Esophagus muscularis mucosa (tissue), 4 donors: ENCODE measurements around the gene VAMP2. TPM values are rescaled to one million over a fixed set of nuclear protein-coding genes. Genes with fewer than 3 reads are reported as not detected.
A peak's percentile ranks its signal among the peaks of the same experiment; 100 is the strongest.

Experiments
- DNase-seq: peaks from one replicate; pipeline ENCODE4 v3.0.0-alpha.2; 2017; ENCODE audit errors: extremely low spot score
- H3K27ac ChIP-seq, 4 donors: fragments of 200-600 bp; sonication (generic); replicated peaks in 1 of 4; 1 replicate in 3 of 4; 2 replicates in 1 of 4; pipeline ENCODE4 v1.5.1; 2016 to 2019; ENCODE audit warnings: mild to moderate bottlenecking in 1 of 4
- H3K27me3 ChIP-seq, 4 donors: fragments of 200-600 bp; sonication (generic); one replicate each; pipeline versions ENCODE4 v1.5.1 to v1.6.0; 2016 to 2019
- H3K36me3 ChIP-seq, 4 donors: fragments of 200-600 bp; sonication (generic); one replicate each; pipeline ENCODE4 v1.5.1; 2016 to 2019
- H3K4me1 ChIP-seq, 4 donors: fragments of 200-600 bp; sonication (generic); one replicate each; pipeline ENCODE4 v1.5.1; 2016 to 2019
- H3K4me3 ChIP-seq, 4 donors: fragments of 200-600 bp; sonication (generic); 1 replicate in 2 of 4; 2 replicates in 2 of 4; pipeline ENCODE4 v1.5.1; 2016 to 2019; ENCODE audit warnings: mild to moderate bottlenecking in 4 of 4, moderate library complexity in 1 of 4
- H3K9me3 ChIP-seq, 4 donors: fragments of 200-600 bp; sonication (generic); 1 replicate in 3 of 4; 2 replicates in 1 of 4; pipeline ENCODE4 v1.5.1; 2016 to 2019
- CTCF ChIP-seq, 3 experiments: fragments of 200-600 bp in 2 of 3; fragments of 450-650 bp in 1 of 3; sonication (generic) in 2 of 3; IDR thresholded peaks; one replicate each; pipeline ENCODE4 v1.5.1; 2017 to 2019; ENCODE audit warnings: antibody characterized with exemption in 3 of 3, mild to moderate bottlenecking in 2 of 3, moderate library complexity in 1 of 3
- EP300 ChIP-seq: sonication (generic); formaldehyde crosslinking; IDR thresholded peaks from one replicate; pipeline ENCODE4 v1.6.1; 2017; ENCODE audit warnings: antibody characterized with exemption
- POLR2A ChIP-seq: fragments of 450-650 bp; IDR thresholded peaks from one replicate; pipeline ENCODE4 v1.6.1; 2017; ENCODE audit warnings: antibody characterized with exemption, moderate library complexity, mild to moderate bottlenecking, low read depth
- POLR2AphosphoS5 ChIP-seq, 2 donors: sonication (generic); formaldehyde crosslinking; IDR thresholded peaks; one replicate each; pipeline ENCODE4 v1.6.1; 2017; ENCODE audit warnings: antibody characterized with exemption in 2 of 2
- WGBS: methylation state at CpG from one replicate; pipeline ENCODE4 v1.1.5; 2018; 5-methylcytosine and 5-hydroxymethylcytosine counted together
- intact Hi-C: fragments of 100-400 bp; cut with DNase I; formaldehyde crosslinking; loops from one replicate; pipeline ENCODE4 v1.15.1; 2023
- total RNA-seq, 4 donors: library from RNA; depleted of rRNA; stranded (reverse); fragments of >200 nt; gene quantifications; one replicate each; pipeline versions ENCODE4 v1.1.0 to v1.2.1, GENCODE V29; 2016

VAMP2 gene
- total RNA-seq, 4 donors from 2014 or later: 23.7 to 36.4 (median 33.0) TPM

- intact Hi-C loops: no loop called here
- peaks cover 50 to 62% (median 61%) of the 10 kb centered on the region in 4 donors for H3K4me1 ChIP-seq
These were observed 36.2 kb downstream of the VAMP2 start for GRCh38 chr17:8126491-8127066.

DNA sequence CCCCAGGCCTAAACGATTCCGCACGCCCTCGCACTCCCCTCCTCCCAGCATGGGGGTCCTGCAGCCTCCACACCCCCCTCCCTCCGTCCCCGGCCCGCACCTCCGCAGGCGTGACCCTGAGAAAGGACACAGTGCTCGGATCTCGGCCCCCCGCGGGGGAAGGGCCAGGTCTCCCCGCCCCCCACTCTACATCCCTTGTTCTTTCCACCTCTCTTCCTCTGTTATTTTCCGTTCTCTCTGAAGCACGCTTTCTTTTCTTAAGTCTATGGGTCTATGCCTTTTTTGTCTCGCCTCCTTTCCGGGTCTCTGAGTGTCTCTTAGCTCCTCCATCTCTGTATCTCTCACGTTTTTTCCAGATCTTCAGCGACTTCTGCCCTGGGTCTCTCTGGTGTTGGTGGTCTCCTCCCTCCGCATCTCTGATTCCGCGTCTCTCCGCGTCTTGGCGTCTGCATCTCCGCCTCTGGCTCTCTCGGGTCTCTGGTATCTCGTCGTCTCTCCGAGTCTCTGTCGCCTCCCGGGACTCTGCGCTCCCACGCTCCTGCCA lies 36.7 kb downstream of the VAMP2 start:
- no peak for DNase-seq
- TF ChIP-seq POLR2AphosphoS5 (IDR thresholded peaks at IDR 0.05) (no peak), CTCF (IDR thresholded peaks at IDR 0.05) (no peak), POLR2A (no peak), EP300 (no peak)
- H3K4me3 ChIP-seq: peak overlapping the region; percentile 67 to 83 (median 77)
- H3K9me3 ChIP-seq: no peaks in the 10 kb centered on the region
- H3K27me3 ChIP-seq: peaks cover 9 to 77% (median 36%) of the 10 kb centered on the region in 4 donors
- H3K36me3 ChIP-seq: no peaks in the 10 kb centered on the region
- intact Hi-C loops: no loop called here
- H3K4me1 ChIP-seq: peaks cover 56 to 67% (median 67%) of the 10 kb centered on the region in 4 donors
- H3K27ac ChIP-seq: peak overlapping the region; percentile 46 to 84 (median 80)
- under 1% methylated on average over 35 of the region's 35 CpGs for WGBS

More at GRCh38 chr17:8126491-8127066, 36.2 kb downstream of the VAMP2 start:
- no peak for DNase-seq
- Histone ChIP-seq H3K4me3 (peak overlapping the region; percentile 67 to 83 (median 77)), H3K36me3 (no peaks in the 10 kb centered on the region), H3K9me3 (no peaks in the 10 kb centered on the region), H3K27me3 (peaks cover 3 to 71% (median 33%) of the 10 kb centered on the region in 4 donors), H3K27ac (peak overlapping the region; percentile 46 to 84 (median 80))
- TF ChIP-seq POLR2AphosphoS5 (IDR thresholded peaks at IDR 0.05) (no peak), CTCF (IDR thresholded peaks at IDR 0.05) (no peak), EP300 (no peak), POLR2A (no peak)
- WGBS: under 1% methylated on average over 30 of the region's 45 CpGs

- H3K4me1 ChIP-seq: peaks cover 62 to 74% (median 73%) of the 10 kb centered on the region in 4 donors
- no peaks in the 10 kb centered on the region for H3K36me3 ChIP-seq
- DNase-seq: peak; percentile 98
- no peaks in the 10 kb centered on the region for H3K9me3 ChIP-seq
- TF ChIP-seq POLR2AphosphoS5 (IDR thresholded peaks at IDR 0.05) (peak in 1 of 2 donors; percentile 80), EP300 (no peak)
- H3K27ac ChIP-seq: peak overlapping the region; percentile 46 to 84 (median 80)
- peaks cover 10 to 78% (median 39%) of the 10 kb centered on the region in 4 donors for H3K27me3 ChIP-seq
- peak overlapping the region; percentile 67 to 83 (median 77) for H3K4me3 ChIP-seq
- WGBS: 1% methylated on average over 24 of the region's 40 CpGs
- intact Hi-C loops: no loop called here
These were observed 37.4 kb downstream of the VAMP2 start for GRCh38 chr17:8125154-8125946.

DNA sequence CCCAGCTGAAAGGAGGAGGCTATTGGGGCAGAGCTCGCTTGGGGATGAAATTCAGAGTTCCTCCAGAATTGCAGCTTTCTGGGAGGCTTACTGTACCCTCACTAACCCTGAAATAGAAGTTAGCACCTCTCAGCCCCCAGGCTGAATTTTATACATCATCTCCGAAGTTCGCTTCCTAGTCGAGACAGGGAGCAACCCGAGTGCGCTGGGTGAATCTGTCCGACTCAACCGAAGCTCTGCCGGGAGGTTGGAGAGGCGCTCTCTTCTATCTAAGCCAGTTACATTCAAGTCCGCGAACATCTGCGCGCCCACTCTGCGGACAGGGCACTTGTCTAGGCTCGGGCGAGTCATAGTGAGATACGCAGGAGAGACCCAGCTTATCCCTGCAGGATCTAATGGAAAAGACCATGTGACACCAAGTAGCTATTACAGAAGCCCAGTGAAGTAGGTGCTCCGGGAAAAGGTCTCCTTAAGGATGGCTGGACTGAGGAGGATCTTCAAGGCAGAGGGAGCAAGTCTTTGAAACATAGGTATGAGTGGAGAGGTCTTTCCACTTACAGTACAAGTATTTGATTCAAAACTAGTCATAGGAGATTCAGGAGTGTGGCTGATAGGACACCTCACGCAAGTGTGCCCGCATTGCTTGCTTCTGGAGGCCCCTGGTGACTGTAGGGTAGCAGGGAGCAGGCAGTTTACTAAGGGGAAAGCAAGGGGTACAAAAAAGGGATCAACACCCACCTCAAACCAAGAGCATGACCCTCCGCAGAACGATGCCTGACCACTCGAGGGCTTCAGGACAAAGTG lies 38.2 kb downstream of the VAMP2 start:
- Histone ChIP-seq H3K36me3 (no peaks in the 10 kb centered on the region), H3K9me3 (no peaks in the 10 kb centered on the region), H3K4me1 (peaks cover 65 to 80% (median 79%) of the 10 kb centered on the region in 4 donors), H3K27me3 (peaks cover 10 to 70% (median 39%) of the 10 kb centered on the region in 4 donors), H3K27ac (no peak overlapping the region), H3K4me3 (peak overlapping the region; percentile 46 to 79 (median 64))
- WGBS: 6% methylated on average over 19 of the region's 24 CpGs
- intact Hi-C loops: no loop called here
- TF ChIP-seq CTCF (IDR thresholded peaks at IDR 0.05): no peak
- no peak for TF ChIP-seq POLR2A
- no peak for TF ChIP-seq EP300
- no peak for TF ChIP-seq POLR2AphosphoS5 (IDR thresholded peaks at IDR 0.05)
- DNase-seq: no peak
